Middle frontal gyrus (tissue), 1 donor: ENCODE measurements around the gene MAP2K3.
"Not testable (repeated sequence)": the region's sequence is repeated elsewhere in the genome, so short reads cannot be mapped to it uniquely, and the experiment has no call there.

Experiments used
- DNase-seq: peaks from one replicate; pipeline ENCODE4 v3.0.0-alpha.2; 2015; ENCODE audit warnings: low spot score; ENCODE audit errors: extremely low spot score

Gene MAP2K3

DNA sequence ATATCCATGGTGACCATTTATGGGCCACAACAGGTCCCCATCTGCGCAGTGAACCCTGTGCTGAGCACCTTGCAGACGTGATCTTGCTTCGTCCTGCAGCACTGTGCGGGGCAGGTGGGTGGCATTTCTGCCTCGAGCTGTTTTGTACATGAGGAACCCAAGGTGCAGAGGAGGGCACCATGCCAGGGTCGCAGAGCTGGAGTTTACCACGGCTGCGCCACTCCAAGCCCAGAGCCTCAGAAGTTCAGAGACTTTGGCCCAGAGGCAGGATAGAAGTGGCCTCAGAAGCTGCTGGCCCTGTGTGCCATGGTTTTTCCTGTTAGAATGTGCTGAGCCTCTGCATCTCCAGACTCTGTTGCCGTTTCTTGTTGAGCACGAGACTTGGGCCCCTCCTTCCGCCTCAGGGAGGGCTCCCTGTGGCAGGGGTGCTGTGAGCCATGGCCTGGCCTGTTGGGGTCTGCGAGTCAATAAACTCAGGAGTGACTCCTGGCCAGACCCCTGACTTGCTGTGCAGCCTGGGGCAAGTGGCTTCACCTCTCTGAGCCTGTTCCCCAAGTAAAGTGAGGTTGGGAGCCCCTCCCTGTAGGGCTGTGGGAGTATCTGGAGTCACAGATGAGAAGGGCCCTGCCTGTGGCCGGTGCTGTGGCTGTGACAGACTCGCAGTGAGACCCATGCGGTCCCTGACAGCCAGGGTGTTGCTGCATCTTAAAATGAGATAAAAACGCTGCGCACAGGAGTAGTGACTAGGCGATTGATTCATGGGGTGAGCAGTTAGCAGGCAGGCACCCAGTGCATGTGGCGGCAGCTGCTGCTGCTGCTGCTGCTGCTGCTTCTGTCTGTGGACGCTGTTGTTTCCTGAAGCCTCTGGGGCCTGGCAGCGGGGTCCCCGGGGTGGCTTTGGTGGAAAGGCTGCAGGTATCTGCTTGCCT, 11.8 kb downstream of the MAP2K3 start:
- DNase-seq = no peak

DNA sequence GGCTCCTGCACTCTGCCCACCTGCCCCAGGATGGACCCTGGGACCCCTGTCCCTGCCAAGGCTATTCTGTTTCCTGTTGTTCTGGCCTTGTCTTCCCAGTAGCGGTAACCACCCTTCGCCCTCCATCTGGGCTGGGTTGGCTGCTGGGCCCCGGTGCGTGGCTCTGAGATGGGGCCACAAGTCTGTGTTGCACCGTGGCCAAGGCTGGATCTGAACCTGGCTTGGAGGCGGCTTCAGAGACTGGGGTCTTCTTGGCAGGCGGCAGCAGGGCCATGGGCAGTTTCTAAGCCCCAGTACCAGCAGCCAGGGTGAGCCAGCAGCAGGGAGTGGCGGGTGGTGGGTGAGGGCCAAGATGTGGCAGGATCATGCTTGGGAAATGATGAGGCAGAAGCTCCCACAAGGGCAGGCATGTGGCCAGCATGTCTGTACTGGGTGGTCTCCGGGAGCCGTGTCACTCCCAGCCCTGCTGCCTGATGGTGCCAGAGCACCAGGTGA, 12.6 kb downstream of the MAP2K3 start:
- DNase-seq = no peak

DNA sequence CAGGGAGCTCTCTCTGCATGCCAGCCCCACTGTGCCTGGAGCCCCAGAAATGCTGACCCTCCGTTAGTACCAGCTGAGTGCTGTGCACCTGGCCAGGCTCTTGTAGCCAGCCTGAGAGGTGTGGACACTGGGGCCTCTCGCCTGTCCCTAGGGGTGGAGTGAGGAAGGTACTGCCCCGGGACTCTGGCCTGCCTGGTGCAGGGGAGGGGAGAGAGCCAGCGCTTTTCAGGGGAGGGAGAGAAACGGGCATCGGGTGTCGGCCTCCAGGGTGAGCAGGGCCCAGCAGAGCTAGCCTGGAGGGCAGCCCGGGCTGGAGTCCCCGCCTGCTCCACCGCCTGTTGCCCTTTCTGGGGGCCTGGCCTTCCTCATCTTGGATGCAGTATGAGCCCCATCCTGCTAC, 13.1 kb downstream of the MAP2K3 start:
- DNase-seq = no peak

DNA sequence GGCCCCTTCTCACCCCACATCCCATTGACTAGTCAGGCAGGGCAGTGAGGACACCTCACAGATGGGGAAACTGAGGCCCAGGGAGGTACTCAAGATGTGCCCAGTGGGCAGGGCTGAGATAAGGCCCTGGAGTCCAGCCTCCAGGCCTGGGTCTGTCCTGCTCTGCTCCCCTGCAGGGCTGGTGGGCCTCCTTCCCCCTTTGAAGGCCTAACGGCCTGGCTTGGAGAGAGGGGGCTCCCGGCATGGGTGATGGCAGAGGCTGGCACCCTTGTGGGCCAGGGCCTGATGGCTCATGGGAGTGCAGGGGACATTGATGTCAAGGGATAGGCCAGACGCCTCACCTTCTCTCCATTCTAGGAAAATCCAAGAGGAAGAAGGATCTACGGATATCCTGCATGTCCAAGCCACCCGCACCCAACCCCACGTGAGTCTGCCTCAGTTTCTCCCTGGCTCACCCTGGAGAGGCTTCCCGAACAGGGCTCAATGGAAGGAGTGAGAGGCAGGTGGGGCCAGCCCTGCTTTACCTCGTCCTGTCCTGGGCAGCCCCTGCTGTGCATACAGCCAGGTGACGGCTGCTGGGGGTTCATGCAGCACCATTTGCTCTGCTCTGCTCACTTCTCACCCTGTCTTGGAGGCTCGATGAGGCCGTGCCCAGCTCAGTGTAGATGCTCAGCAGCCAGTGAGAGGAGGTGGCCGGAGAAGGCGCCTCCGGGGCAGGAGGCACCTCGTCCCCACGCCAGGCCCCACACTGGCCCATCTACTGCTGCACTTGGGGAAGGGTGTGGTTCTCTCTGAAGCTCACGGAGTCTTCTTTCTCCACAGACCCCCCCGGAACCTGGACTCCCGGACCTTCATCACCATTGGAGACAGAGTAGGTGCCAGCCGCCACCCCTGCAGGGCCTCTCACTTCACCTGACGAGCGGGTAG, 13.8 kb downstream of the MAP2K3 start:
- DNase-seq = no peak

DNA sequence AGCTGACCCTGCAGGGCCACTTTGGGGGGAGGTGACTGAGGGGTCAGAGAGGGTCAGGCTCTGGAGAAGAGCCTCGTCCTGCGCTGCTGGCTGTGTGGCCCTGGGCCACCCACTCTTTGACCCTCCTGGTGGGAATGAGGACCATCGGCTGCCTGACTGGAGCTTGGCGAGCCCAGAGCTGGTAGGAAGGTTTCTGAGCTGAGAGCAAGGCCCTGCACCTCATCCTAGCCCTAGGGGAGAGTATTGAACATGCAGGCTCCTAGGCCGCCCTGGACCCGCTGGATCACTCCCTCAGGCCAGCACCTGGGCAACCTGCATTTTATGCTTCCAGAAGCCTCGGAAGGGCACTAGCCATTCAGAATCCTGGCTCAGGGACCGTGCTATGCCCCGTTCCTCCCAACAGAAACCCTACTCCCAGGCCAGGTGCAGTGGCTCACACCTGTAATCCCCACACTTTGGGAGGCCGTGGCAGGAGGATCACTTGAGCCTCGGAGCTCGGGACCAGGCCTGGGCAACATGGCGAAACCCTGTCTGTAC, 14.5 kb downstream of the MAP2K3 start:
- DNase-seq = no peak

DNA sequence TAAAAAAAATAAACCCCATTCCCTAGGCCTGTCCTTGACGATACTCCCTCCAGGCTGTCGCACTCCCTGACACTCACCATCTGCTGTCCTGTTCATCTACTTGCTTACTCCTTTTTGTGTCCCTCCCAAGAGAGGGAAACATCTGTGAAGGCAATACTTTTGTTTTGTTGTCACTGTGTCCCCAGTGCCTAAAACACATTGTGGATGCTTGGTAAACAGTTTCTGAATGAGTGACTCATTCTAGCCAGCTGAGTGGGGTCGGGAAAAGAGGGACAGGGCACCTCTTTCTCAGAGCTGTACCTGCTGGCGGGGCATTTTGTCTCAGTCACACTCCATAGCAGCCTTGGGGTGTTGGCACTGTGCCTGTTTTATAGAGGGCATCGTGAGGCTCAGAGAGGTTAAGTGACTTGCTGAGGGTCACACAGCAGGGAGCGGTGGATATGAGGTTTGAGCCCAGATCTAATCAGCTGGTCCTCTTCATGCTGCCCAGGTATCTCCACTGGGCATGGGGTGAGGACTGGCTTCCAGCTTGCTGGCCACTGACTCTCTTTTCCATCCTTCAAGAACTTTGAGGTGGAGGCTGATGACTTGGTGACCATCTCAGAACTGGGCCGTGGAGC, 15.6 kb downstream of the MAP2K3 start:
- no peak for DNase-seq

DNA sequence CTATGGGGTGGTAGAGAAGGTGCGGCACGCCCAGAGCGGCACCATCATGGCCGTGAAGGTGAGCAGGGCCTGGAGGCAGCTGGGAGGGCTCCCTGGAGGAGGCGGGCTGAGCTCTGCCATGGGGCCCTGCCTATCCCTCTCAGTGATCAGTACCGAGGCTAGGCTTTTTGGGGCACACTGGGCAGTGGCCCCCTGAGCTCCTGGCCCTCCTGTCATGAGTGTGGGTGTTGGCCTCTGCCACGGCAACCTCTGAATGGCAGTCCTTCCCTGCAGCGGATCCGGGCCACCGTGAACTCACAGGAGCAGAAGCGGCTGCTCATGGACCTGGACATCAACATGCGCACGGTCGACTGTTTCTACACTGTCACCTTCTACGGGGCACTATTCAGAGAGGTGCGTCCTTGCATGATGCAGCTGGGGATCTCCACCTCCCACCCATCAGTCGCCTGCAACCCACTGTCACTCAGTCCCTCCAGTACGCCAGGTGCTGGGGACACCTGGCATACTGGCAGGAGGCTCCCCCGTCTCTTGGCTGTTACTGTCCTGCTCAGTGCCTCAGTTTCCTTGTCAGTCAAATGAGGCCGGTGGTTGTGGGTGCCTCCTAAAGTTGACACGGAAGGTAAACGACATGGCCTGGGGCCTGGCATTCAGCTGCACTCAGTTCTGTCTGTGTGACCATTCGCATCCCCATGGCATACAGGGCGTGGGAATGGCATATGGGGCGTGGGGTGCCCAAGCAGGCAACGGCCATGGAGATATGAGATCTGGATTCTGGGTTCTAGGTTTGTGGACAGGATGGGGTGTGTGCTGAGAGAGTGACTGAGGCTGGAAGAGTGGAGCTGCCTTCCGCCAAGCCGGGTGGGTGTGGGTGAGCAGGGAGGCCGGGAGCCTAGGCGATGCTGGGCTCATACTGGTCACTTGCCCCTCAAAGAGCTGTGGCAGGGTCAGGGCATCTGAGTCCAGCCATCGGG, 16.4 kb downstream of the MAP2K3 start:
- DNase-seq = no peak

DNA sequence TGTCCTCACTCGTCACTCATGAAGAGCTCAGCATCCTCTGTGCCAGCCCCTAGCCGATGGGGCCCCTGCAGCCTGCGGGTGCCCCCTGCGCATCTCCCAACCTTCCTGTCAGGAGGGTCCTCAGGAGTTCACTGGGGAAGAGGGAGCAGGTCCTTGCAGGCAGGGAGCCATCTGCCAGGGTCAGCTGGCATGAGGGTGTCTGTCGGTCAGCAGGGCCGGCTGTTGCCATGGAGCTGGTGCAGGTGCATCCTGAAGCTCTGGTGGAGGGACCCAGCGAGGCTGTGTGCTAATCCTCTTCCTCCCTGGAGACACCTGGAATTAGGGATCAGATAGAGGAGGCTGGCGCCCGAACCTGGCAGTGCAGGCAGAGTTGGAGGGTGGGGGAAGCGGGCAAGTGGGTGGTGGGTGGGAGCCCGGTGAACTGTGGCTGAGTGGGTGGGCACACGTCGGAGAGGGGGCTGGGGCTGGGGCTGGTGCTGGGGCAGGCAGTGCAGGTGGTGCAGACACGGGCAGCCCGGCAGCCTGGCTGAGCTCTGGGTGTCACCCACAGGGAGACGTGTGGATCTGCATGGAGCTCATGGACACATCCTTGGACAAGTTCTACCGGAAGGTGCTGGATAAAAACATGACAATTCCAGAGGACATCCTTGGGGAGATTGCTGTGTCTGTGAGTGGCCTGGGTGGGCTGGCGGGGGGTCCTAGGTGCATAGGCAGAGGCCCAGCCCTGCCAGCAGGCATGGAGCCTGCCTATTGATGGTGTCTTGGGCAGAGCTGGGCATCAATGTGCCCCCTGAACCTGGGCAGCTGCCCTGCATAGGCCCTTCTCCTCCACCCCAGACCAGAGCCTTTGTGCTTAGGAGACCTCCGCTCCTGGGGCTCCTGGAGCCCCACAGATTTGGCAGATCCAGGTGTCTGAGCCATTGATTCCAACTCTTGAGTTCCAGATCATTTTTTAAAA, 17.4 kb downstream of the MAP2K3 start:
- DNase-seq = no peak

DNA sequence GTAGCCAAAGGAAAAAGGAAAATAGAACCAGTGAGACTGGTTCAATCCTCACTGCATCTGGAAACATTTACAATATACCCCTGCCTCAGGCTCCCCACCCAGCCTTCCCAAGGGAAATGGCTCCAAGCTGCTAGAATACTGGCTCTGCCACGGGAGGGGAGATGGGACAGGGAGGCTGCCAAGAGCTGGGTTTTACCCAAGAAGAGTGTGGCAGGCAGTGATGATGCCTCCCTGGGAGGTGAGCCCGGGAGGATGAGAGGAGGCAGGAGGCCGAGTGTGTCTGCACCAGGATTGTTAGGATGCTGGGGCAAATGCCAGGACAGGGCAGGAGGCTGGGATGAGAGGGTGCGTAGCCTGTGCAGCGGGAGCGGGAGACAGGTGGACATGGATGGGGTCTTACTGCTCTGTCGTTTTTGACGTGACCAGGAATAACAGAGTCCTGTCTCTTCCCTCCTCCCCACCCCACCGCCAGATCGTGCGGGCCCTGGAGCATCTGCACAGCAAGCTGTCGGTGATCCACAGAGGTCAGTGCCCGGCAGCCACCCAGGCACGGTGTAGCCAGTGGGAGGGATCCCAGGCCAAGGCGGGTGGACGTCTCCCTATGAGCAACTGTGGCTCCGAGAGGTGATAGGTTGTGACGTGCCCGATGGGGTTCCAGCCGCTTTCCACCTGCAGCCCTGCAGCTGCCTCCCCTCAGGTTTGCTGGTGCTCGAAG, 18.4 kb downstream of the MAP2K3 start:
- DNase-seq = no peak

DNA sequence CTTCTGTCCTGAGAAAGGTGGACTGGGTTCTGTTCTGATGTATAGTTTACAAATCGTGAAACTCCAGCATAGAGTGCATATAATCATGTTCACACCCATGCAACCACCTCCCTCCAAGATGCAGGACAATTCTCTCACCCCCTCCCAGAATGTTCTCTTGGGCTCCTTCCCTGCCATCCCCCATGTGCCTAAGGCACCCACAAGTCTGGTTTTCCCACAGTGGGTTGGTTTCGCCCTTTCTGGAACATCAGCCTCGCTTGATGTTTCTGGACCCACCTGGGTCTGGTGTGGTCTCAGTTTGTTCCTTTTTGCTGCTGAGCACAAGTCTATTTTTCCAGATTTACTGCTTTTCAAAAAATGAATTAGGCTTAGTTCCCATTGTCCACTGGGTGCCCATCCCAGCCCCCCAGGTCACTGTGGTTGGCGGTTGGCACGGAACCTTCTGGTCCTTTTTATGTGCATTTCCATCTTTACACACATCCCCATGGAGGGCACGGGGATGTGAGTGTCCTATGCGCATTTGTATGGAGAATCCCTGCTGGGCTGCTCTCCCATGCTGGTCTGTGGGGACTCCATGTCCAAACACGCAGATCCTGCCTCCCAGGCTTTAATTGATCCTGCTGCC, 19.0 kb downstream of the MAP2K3 start:
- DNase-seq = no peak

DNA sequence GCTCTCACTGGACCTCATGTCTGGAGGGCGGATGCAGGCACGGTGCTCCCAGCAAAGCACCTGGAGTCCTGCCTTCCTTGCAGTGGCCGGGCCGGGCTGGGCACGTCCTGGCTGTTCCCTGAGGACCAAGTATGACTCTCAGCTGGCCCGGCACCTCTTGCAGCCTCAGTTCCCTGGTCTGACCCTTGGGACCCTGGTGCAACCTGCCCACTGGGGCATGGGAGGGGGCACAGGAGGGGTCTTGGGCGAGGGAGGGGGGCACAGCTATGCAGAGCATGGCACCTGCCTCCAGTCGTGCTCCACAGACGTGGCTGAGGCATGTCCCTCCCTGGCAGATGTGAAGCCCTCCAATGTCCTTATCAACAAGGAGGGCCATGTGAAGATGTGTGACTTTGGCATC, 19.6 kb downstream of the MAP2K3 start:
- no peak for DNase-seq

DNA sequence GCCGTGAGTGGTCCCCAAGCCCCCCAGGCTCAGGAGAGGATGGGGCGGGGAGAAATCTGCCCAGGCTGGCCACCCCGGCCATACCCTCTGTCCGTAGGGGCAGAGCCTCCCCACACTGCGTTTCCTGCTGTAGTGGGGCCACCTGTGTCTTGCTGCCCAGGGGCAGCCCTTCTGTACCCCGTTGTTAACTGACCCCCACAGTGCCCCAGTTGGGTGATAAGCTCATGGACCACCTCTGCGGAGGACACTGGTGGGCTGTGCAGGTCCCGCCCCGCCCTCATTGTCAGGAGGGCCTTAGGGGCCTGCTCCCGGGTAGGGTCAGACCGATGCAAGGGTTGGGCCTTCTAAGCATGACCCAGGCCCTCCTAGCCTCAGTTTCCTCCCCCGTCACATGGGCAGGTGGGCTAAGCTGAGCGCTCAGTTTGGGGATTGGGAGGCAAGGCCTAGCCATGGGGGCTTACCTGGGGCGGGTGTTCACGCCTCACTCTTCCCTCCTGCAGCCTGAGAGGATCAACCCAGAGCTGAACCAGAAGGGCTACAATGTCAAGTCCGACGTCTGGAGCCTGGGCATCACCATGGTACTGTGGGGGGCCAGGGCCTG, 20.1 kb downstream of the MAP2K3 start:
- DNase-seq = not testable (repeated sequence)

DNA sequence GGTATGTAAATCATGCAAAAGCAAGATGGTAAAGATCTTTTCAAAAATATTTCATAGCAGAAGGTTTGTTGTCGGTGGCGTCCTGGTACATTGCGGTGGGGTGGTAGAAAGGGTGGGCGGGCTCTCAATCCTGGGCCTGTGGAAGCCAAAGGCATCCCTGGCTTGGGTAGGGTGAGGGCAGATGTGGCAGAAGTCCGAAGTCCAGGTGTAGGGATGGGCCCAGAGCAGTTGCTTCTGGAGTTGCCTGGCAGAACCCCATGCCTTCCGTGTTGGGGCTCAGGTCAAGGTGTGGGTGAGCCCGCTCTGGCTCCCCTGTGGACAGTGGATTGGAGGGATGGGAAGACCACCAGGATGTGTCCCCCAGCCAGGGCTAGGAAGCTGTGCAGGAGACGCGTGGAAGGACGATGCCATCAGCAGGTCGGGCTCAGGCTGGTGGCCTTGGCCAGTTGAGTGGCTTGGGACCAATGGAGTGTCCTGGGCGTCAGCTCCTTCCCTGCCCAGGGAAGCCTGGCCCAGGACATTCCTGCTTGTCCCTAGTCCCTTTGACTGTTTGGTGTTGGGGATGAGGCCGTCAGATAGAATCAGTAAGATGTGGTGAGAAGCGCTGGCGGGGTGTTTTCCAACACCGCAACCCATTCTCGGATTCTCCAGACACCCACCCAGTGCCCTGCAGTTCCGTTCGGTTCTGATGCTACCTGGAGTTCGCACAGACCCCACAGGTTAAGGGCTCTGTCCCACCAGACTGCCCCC, 21.1 kb downstream of the MAP2K3 start:
- not testable (repeated sequence) for DNase-seq

DNA sequence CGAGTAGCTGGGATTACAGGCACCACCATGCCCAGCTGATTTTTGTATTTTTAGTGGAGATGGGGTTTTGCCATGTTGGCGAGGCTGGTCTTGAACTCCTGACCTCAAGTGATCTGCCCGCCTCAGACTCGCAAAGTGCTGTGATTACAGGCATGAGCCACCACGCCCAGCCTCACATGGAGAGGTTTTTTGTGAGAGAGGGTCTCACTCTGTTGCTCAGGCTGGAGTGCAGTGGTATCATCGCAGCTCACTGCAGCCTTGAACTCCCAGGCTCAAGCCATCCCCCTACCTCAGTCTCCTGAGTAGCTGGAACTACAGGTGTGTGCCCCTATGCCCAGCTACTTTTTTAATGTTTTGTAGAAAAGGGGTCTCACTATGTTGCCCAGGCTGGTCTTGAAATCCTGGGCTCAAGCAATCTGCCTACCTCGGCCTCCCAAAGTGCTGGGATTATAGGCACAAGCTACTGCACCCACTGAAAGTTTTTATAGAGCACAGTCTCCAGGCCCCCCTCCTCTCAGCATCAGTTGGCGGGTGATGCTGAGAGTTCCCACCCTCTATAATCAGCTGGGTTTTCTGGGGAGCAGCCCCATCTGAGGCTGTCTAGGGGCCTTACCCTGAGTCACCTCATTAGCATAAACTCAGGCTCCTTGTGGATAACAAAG, 22.2 kb downstream of the MAP2K3 start:
- DNase-seq = not testable (repeated sequence)

DNA sequence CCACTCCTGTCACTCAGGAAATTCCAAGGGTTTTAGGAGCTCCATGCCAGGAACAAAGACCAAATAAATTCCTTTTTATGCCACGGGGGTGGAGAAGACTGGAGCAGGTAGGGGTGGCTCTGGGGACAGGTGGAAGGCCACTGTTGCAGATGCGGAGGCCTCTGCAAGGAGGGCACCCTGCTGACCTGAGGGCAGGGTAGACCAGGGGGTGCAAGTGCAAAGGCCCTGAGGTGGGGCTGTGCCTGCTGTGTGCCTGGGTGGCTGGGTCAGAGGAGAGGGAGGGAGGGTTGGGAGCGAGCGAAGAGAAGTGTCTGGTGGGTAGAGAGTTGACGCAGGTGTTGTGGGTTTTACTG, 22.7 kb downstream of the MAP2K3 start:
- not testable (repeated sequence) for DNase-seq

DNA sequence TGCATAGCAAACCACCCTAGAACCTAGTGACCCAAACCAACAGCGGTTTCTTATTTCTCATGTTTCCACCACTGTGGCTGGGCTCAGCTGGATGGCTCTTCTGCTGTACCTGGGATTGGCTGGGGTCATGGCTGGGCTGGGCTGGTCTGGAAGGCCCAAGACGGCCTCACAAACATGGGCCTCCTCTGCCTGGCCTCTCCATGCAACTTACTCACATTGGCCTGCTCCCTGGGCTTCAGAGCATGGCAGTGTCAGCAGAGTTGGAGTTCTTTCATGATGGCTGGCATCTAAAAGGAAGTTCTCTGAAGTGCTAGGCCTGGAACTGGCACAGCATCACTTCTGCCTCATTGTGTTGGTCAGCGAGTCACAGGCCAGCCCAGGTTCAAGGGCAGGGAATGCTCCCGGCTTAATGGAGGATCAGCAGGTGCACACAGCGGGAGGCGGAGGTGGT, 24.4 kb downstream of the MAP2K3 start:
- DNase-seq = not testable (repeated sequence)
